Astrocyte of the cerebellum (primary cell): ENCODE measurements around the gene GLIPR1.
A peak's percentile ranks its signal among the peaks of the same experiment; 100 is the strongest.
"Not testable (repeated sequence)": the region's sequence is repeated elsewhere in the genome, so short reads cannot be mapped to it uniquely, and the experiment has no call there.

Experiments used
- DNase-seq: peaks from one replicate; pipeline ENCODE4 v3.0.0-alpha.2; 2011; ENCODE audit warnings: low read depth
- H3K4me3 ChIP-seq: 2 replicates; pipeline ENCODE4 v1.5.1; 2011; ENCODE audit warnings: mild to moderate bottlenecking, low read depth, low read length, moderate library complexity
- CTCF ChIP-seq: IDR thresholded peaks from 2 replicates; pipeline ENCODE4 v1.5.1; 2012; ENCODE audit warnings: low read length, low read depth, moderate library complexity, mild to moderate bottlenecking; ENCODE audit errors: missing control alignments
- in situ Hi-C: cut with HindIII; loops from 2 replicates; pipeline ENCODE4 v1.10.0; 2017; ENCODE audit warnings: low sequenced_read_pairs

GLIPR1 gene

GRCh38 chr12:75480469-75480949 is at the start of gene GLIPR1:
TSS of gene GLIPR1 (plus strand) at chr12:75480755. CDS start at chr12:75480881, 126 bp downstream.
- peak; percentile 98 for DNase-seq
- H3K4me3 ChIP-seq, result peak within 1 kb of the TSS; percentile 60
- TF ChIP-seq CTCF, result no peak
- in situ Hi-C loops, result loop anchor here (25.0 kb wide), 1 partner anchor 793 kb away; no protein-coding TSS in a partner anchor

- no peak for DNase-seq
- in situ Hi-C loops, result no loop called here
- no peak overlapping the region for H3K4me3 ChIP-seq
- TF ChIP-seq CTCF, result no peak
Measured at GRCh38 chr12:75432924-75433323, 47.6 kb upstream of the GLIPR1 start.

- peak; percentile 26 for TF ChIP-seq CTCF
- no peak overlapping the region for H3K4me3 ChIP-seq
- in situ Hi-C loops, result no loop called here
- DNase-seq, result peak; percentile 18
Measured at GRCh38 chr12:75437564-75437963, 43.0 kb upstream of the GLIPR1 start.

GRCh38 chr12:75438059-75438754 is 42.3 kb upstream of the GLIPR1 start:
- in situ Hi-C loops, result no loop called here
- H3K4me3 ChIP-seq, result no peak overlapping the region
- no peak for TF ChIP-seq CTCF
- DNase-seq, result no peak

GRCh38 chr12:75439048-75439447 is 41.5 kb upstream of the GLIPR1 start:
- no peak for TF ChIP-seq CTCF
- no peak for DNase-seq
- in situ Hi-C loops, result no loop called here
- no peak overlapping the region for H3K4me3 ChIP-seq

- DNase-seq, result no peak
- TF ChIP-seq CTCF, result no peak
- in situ Hi-C loops, result no loop called here
- H3K4me3 ChIP-seq, result no peak overlapping the region
Measured at GRCh38 chr12:75439930-75440329, 40.6 kb upstream of the GLIPR1 start.

GRCh38 chr12:75441687-75442449 is 38.7 kb upstream of the GLIPR1 start:
- H3K4me3 ChIP-seq, DNase-seq, in situ Hi-C loops: not testable (repeated sequence)

- in situ Hi-C loops, H3K4me3 ChIP-seq, DNase-seq: not testable (repeated sequence)
Measured at GRCh38 chr12:75442454-75442853, 38.1 kb upstream of the GLIPR1 start.
